Germinal center (tissue), 1 donor: ENCODE measurements around the gene GAL3ST2.
"Not testable (repeated sequence)": the region's sequence is repeated elsewhere in the genome, so short reads cannot be mapped to it uniquely, and the experiment has no call there.

ENCODE experiments used
- DNase-seq: peaks from one replicate; pipeline ENCODE4 v3.0.0; 2012; ENCODE audit warnings: mixed read lengths, low spot score

The GAL3ST2 gene

GRCh38 chr2:241820625-241821384 lies 44.2 kb downstream of the GAL3ST2 start:
- no peak for DNase-seq

DNA sequence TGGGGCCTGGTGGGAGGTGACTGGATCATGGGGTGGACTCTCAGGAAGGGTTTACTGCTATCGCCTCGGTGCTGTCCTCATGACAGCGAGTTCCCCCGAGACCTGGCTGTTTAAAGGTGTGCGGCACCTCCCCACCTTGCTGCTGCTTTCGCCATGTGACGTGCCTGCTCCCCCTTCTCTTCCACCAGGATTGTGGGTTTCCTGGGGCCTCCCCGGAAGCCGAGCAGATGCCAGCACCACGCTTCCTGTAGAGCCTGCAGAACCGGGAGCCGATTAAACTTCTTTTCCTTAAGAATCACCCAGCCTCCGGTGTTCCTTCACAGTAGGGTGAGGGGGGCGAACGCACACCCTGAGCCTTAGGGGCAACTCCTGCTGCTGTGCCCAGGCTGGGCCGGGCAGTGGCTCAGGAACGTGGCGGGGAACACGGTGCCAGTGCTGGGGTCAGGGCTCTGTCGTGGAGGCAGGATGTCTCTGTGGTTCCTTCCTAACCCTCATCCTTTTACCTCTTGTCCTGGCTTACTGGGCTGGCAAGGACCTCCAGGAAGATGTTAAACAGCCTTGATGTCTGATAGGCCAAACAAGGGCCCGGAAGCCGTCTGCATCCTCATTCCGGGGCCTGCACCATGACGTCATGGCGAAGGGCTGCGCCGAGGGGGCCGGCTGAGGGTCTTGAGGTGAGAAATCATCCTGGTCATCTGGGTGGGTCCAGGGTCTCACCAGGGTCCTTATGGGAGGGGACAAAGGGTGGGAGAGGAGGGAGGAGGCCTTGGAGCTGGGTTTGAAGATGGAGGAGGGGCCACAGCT lies 45.0 kb downstream of the GAL3ST2 start:
- DNase-seq: no peak

DNA sequence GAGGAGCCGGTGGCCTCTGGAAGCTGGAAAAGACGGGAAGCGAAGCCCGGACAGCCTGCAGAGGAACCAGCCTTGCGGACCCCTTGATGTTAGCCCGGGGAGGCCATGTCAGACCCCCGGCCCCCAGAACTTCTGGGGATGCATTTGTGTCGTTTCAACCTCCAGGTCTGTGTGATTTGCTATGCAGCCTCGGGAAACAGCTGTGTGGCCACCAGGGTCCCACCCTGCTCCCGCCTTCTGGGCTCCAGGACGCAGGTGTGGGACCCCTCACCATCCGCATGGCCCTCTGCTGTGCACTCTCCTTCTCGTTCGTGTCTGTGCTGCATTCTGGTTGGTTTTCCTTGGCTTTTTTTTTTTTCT lies 45.6 kb downstream of the GAL3ST2 start:
- DNase-seq: no peak

DNA sequence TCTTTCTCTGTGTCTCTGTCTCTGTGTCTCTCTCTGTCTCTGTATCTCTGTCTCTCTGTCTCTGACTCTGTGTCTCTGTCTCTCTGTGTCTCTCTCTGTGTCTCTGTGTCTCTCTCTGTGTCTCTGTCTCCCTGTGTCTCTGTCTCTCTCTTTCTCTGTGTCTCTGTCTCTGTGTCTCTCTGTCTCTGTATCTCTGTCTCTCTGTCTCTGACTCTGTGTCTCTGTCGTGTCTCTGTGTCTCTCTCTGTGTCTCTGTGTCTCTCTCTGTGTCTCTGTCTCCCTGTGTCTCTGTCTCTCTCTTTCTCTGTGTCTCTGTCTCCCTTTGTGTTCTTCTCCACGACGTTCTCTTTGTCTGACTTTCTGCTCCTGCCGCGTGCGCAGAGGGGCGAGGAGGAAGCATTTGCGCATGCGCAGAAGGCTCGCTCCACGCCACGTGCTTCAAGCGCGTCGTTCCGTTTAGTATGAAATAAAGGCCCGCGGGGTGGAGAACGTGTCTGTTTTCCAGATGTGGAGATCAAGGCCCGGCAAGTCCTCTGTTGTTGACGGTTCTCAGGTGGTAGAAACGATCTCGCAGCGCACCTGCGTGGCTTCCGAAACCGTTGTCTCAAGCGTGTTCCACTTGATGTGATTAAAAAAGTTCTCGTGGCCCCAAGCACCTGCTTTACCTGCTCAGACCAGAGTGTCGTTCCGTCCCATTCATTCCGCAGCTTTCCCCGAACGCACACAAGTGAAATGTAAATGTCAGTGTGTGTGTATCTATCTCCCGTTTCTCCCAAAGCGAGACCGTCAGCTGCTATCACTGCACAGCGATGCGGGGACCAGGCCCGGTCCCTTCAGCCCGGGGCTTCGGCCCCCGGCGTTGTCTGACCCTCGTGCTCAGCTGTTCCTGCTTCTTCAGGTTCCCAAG lies 47.2 kb downstream of the GAL3ST2 start:
- not testable (repeated sequence) for DNase-seq

DNA sequence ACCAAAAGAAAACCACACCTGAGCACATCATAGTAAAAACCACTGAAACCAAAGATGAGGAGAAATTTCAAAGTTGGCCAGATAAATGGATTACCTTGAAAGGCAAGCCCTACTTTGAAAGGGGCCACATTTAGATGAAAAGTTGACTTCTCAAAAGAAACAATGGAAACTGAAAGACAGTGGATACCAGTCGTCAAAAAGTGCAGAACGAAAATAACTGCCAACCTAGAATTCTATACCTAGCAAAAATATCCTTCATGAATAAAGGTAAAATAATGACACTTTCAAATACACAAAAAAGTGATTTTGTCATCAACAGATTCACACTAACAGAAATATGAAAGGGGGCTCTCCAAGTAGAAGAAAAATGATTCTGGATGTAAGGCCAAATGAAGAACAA lies 50.8 kb downstream of the GAL3ST2 start:
- no peak for DNase-seq

DNA sequence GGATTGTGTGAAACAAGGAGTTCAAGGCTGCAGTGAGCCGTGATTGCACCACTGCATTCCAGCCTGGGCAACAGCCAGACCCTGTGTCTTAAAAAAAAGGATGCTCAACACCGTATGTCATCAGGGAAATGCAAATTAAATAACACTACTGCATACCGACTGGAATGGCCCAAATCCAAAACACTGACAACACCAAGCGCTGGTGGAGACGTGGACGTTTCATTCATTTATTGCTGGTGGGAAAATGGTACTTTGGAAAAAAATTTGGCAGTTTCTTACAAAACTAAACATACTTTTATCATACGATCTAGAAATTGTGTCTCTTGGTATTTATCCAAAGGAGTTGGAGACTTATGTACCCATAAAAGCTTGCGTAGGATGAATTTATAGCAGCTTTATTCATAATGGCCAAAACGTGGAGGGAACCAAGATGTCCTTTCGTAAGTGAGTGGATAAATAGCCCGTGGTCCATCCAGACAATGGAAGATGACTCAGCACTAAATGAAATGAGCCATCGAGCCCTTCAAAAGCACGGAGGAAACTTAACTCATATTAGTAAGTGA lies 56.6 kb downstream of the GAL3ST2 start:
- no peak for DNase-seq

GRCh38 chr2:241833756-241834526 lies 57.3 kb downstream of the GAL3ST2 start:
- DNase-seq: not testable (repeated sequence)

DNA sequence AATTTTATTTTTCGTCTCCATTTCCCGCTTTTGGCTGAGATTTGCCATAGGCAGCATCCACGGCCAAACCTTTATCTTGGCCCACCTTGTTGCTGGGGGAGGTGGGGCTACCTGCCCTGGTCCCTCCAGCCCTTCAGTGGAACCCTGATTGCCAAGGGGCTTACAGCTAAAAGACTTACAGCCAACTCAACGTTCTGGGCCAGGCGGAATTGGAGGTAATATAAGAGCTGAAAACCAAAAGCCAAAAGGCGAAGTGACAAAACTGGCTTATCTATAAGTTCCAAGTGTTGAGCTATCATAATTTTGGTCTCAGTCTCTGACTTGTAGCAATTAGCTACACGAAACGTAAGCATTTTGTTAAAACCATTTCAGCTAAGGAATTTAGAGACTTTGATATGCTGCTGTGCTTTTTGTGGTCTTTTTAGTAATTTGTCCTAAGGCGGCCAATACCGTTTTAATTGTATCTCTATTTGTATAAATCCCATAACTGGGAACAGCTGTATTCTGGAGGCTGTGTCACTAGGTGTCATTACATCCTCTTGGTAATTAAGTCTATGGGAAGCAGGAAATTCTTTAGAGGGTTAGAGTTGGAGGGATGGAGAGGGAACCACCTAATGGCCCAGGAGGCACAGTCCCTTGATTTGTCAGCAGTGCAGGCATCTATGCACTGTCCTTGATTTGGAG lies 58.0 kb downstream of the GAL3ST2 start:
- no peak for DNase-seq

GRCh38 chr2:241835611-241836010 lies 59.0 kb downstream of the GAL3ST2 start:
- no peak for DNase-seq

- DNase-seq: no peak
These were observed 59.7 kb downstream of the GAL3ST2 start for GRCh38 chr2:241836292-241836691.

- no peak for DNase-seq
These were observed 60.8 kb downstream of the GAL3ST2 start for GRCh38 chr2:241837197-241837965.

DNA sequence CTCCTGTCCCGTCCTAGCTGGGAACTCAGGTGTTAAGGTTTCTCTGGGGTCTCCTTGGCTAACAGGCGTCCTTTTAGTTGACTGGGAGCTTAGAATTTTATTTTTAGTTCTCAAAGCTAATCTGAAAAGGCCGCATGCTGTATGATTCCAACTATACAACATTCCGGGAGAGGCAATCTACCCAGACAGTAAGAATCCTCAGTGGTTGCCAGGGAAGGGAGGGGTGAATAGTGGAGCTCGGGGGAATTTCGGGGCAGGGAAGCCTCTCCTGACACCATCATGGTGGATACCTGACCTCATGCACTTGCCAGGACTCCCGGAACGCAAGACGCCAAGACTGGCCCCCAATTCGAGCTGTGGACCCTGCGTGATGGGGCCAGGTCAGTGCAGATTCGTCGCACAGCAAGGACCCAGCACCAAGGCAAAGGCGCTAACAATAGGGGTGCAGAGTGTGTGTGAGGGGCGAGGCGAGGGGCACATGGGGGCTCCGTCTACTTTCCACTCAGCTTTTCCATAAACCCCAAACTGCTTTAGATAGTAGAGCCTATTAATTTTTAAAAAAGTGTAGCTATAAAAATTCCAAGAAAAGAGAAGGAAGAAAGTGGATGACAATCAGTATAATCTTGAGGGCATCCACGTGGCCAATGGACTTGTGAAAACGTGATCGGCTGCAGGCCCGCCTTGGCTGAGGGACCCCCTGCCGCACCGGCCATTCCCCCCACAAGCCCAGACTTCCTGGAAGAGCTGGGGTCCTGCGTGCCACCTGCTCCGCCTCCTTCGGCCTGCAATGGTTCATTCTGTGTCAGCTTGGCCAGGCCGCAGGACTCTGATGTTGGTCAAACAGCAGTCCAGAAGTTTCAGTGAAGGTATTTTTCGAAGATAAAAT lies 64.8 kb downstream of the GAL3ST2 start:
- no peak for DNase-seq

DNA sequence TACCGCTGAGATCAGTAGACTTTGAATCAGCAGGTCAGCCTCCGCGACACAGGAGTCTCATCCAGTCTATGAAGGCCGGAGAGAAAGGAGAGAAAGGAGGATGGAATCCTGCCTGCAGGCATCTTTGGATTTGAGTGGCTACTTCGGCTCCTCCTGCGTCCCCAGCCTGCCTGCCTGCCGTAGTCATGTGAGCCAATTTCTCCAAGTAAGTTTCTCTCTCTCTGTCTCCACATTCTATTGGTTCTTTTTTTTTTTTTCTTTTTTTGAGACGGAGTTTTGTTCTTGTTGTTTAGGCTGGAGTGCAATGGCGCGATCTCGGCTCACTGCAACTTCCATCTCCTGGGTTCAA lies 65.4 kb downstream of the GAL3ST2 start:
- DNase-seq: no peak

DNA sequence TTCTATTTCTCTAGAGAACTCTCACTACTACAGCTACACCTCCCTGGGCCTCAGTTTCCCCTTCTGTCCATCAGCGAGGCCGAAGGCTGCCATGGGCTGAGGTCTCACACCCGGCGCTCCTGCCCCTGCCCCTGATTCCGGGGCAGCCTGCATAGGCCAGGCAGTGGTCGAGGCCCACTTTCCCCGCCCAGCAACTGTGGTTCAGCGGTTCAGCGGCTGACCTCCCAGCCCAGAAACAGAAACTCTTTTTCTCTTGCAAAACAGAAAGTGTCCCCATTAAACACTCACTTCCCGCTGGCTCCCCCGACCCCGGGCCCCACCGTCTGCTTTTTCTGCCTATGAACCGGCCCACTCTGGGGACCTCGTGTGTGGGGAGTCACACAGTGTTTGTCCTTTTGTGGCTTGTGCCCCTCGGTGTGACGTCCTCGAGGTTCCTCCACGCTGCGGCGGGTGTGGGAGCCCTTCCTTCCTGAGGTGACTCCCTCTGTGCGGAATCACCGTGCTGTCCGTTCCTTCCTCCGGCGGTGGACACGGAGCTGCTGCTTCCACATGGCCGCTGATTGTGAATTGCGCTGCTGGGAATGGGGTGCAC lies 66.1 kb downstream of the GAL3ST2 start:
- DNase-seq: no peak

GRCh38 chr2:241843321-241844065 lies 66.9 kb downstream of the GAL3ST2 start:
- DNase-seq: no peak

DNA sequence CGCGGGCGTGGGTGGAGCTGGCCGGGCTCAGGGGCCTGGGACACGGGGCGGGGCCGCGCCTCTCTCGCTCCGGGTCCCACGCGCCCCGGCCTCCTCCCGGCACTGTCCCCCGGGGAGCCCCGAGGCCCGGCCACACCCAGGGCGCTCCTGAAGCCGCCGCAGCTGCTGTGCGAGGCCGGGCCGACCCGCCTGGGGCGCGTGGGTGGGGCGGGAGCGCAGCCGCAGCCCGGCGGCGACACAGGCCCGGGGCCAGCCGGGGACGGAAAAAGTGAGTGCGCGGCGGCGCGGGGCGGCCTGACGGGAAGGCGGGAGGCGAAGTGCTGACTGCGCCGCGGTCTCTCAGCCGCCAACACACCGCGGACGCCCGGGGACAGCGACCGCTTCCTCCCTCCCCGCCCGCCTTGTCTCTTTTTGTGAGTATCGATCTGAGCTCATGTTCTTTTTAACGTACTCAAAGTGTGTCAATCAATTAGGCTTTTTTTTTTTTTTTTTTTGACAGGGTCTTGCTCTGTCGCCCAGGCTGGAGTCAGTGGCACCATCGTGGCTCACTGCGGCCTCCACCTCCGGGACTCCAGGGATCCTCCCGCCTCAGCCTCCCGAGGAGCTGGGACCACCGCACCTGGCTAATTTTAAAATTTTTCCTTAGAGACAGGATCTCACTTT lies 67.6 kb downstream of the GAL3ST2 start:
- DNase-seq: peak; percentile 73

GRCh38 chr2:241844831-241845578 lies 68.4 kb downstream of the GAL3ST2 start:
- no peak for DNase-seq
